ENCODE data around the gene FSTL1.

The FSTL1 gene

GRCh38 chr3:120450600-120451271, at the start of gene FSTL1:
TSS of gene FSTL1 (minus strand) at chr3:120450992. CDS start at chr3:120450746, 246 bp downstream.
- no peak for DNase-seq

GRCh38 chr3:120498556-120499346, 48.0 kb upstream of the FSTL1 start:
- DNase-seq, result no peak

- DNase-seq, result no peak
Observed at GRCh38 chr3:120497818-120498217, 47.0 kb upstream of the FSTL1 start.

- DNase-seq, result no peak
Observed at GRCh38 chr3:120497336-120497735, 46.5 kb upstream of the FSTL1 start.

- DNase-seq, result no peak
Observed at GRCh38 chr3:120496278-120497002, 45.6 kb upstream of the FSTL1 start.

- no peak for DNase-seq
Observed at GRCh38 chr3:120495809-120496208, 45.0 kb upstream of the FSTL1 start.

GRCh38 chr3:120492103-120492502, 41.3 kb upstream of the FSTL1 start:
- DNase-seq, result no peak

- no peak for DNase-seq
Observed at GRCh38 chr3:120489421-120489820, 38.6 kb upstream of the FSTL1 start.

- DNase-seq, result no peak
Observed at GRCh38 chr3:120488296-120488695, 37.5 kb upstream of the FSTL1 start.

- DNase-seq, result no peak
Observed at GRCh38 chr3:120487191-120487650, 36.4 kb upstream of the FSTL1 start.

GRCh38 chr3:120481081-120481480, 30.3 kb upstream of the FSTL1 start:
- no peak for DNase-seq

- no peak for DNase-seq
Observed at GRCh38 chr3:120477781-120478180, 27.0 kb upstream of the FSTL1 start.

GRCh38 chr3:120475722-120476377, 25.1 kb upstream of the FSTL1 start:
- DNase-seq, result no peak

GRCh38 chr3:120473896-120474675, 23.3 kb upstream of the FSTL1 start:
- no peak for DNase-seq

- no peak for DNase-seq
Observed at GRCh38 chr3:120473389-120473788, 22.6 kb upstream of the FSTL1 start.

- DNase-seq, result no peak
Observed at GRCh38 chr3:120472121-120472844, 21.5 kb upstream of the FSTL1 start.

GRCh38 chr3:120471643-120472042, 20.9 kb upstream of the FSTL1 start:
- DNase-seq, result no peak

- no peak for DNase-seq
Observed at GRCh38 chr3:120470870-120471269, 20.1 kb upstream of the FSTL1 start.

GRCh38 chr3:120469882-120470301, 19.1 kb upstream of the FSTL1 start:
- no peak for DNase-seq

- DNase-seq, result no peak
Observed at GRCh38 chr3:120469440-120469839, 18.6 kb upstream of the FSTL1 start.

- no peak for DNase-seq
Observed at GRCh38 chr3:120468635-120469295, 18.0 kb upstream of the FSTL1 start.
